ENCODE measurements around the gene METTL8. TPM values are rescaled to one million over a fixed set of nuclear protein-coding genes. Genes with fewer than 3 reads are reported as not detected.

Gene METTL8
- total RNA-seq, result 21.7 and 27.1 TPM in 2 replicates
- long read RNA-seq, full-length matches to known transcripts, result 27 of 74 reads
- long read RNA-seq, partial matches to known transcripts, result 12 of 74 reads
- long read RNA-seq, other reads (novel, unspliced or antisense), result 35 of 74 reads

GRCh38 chr2:171433763-171434012, at the start of gene METTL8:
Gene METTL8 (minus strand): TSS chr2:171433990. CDS start chr2:171392185, 41,805 bp downstream.
- Mint-ChIP-seq H3K4me3 (ENCODE audit: unreplicated experiment) (peak within 1 kb of the TSS; percentile 87), H3K9me3 (ENCODE audit: unreplicated experiment) (peaks cover 4% of the 10 kb centered on the region), H3K4me1 (ENCODE audit: unreplicated experiment) (peaks cover 30% of the 10 kb centered on the region), H3K36me3 (ENCODE audit: unreplicated experiment) (peaks cover 28% of the 10 kb centered on the region), H3K27ac (ENCODE audit: unreplicated experiment) (peak within 1 kb of the TSS; percentile 92), H3K27me3 (ENCODE audit: unreplicated experiment) (no peaks in the 10 kb centered on the region)
- TF ChIP-seq CTCF (IDR thresholded peaks at IDR 0.05), result peak; percentile 40
- no peak for DNase-seq (ENCODE audit: extremely low spot score, unreplicated experiment)

GRCh38 chr2:171482877-171483276, 49.1 kb upstream of the METTL8 start:
- DNase-seq (ENCODE audit: extremely low spot score, unreplicated experiment), result no peak
- TF ChIP-seq CTCF (IDR thresholded peaks at IDR 0.05), result no peak
- H3K27ac Mint-ChIP-seq (ENCODE audit: unreplicated experiment), result no peak overlapping the region
- H3K4me3 Mint-ChIP-seq (ENCODE audit: unreplicated experiment), result no peak overlapping the region
- no peaks in the 10 kb centered on the region for H3K9me3 Mint-ChIP-seq (ENCODE audit: unreplicated experiment)
- peaks cover 43% of the 10 kb centered on the region for H3K36me3 Mint-ChIP-seq (ENCODE audit: unreplicated experiment)
- no peaks in the 10 kb centered on the region for H3K27me3 Mint-ChIP-seq (ENCODE audit: unreplicated experiment)
- peaks cover 5% of the 10 kb centered on the region for H3K4me1 Mint-ChIP-seq (ENCODE audit: unreplicated experiment)

- Mint-ChIP-seq H3K27ac (ENCODE audit: unreplicated experiment) (no peak overlapping the region), H3K4me1 (ENCODE audit: unreplicated experiment) (peaks cover 5% of the 10 kb centered on the region)
- DNase-seq (ENCODE audit: extremely low spot score, unreplicated experiment), result no peak
Measured at GRCh38 chr2:171482308-171482707, 48.5 kb upstream of the METTL8 start.

GRCh38 chr2:171480908-171481307, 47.1 kb upstream of the METTL8 start:
- Mint-ChIP-seq H3K4me3 (ENCODE audit: unreplicated experiment) (no peak overlapping the region), H3K9me3 (ENCODE audit: unreplicated experiment) (no peaks in the 10 kb centered on the region), H3K4me1 (ENCODE audit: unreplicated experiment) (peaks cover 5% of the 10 kb centered on the region), H3K36me3 (ENCODE audit: unreplicated experiment) (peaks cover 47% of the 10 kb centered on the region), H3K27me3 (ENCODE audit: unreplicated experiment) (no peaks in the 10 kb centered on the region), H3K27ac (ENCODE audit: unreplicated experiment) (no peak overlapping the region)
- no peak for DNase-seq (ENCODE audit: extremely low spot score, unreplicated experiment)
- no peak for TF ChIP-seq CTCF (IDR thresholded peaks at IDR 0.05)

More at GRCh38 chr2:171482308-171482707, 48.5 kb upstream of the METTL8 start:
- no peaks in the 10 kb centered on the region for H3K9me3 Mint-ChIP-seq (ENCODE audit: unreplicated experiment)
- no peaks in the 10 kb centered on the region for H3K27me3 Mint-ChIP-seq (ENCODE audit: unreplicated experiment)
- peaks cover 44% of the 10 kb centered on the region for H3K36me3 Mint-ChIP-seq (ENCODE audit: unreplicated experiment)
- no peak for TF ChIP-seq CTCF (IDR thresholded peaks at IDR 0.05)
- H3K4me3 Mint-ChIP-seq (ENCODE audit: unreplicated experiment), result no peak overlapping the region

- H3K27ac Mint-ChIP-seq (ENCODE audit: unreplicated experiment), result no peak overlapping the region
- no peak for DNase-seq (ENCODE audit: extremely low spot score, unreplicated experiment)
- no peaks in the 10 kb centered on the region for H3K9me3 Mint-ChIP-seq (ENCODE audit: unreplicated experiment)
- H3K36me3 Mint-ChIP-seq (ENCODE audit: unreplicated experiment), result peaks cover 48% of the 10 kb centered on the region
- TF ChIP-seq CTCF (IDR thresholded peaks at IDR 0.05), result no peak
- peaks cover 5% of the 10 kb centered on the region for H3K4me1 Mint-ChIP-seq (ENCODE audit: unreplicated experiment)
- H3K4me3 Mint-ChIP-seq (ENCODE audit: unreplicated experiment), result no peak overlapping the region
- no peaks in the 10 kb centered on the region for H3K27me3 Mint-ChIP-seq (ENCODE audit: unreplicated experiment)
Measured at GRCh38 chr2:171479154-171479814, 45.5 kb upstream of the METTL8 start.
